Panc1 (cell line): ENCODE results near the gene SEMA5B.

Experiments
- POLR2AphosphoS5 ChIP-seq: IDR thresholded peaks from 2 replicates; pipeline ENCODE4 v1.6.1; 2012; ENCODE audit warnings: mild to moderate bottlenecking, low read depth, low read length, moderate library complexity
- REST ChIP-seq, 2 experiments: IDR thresholded peaks; 2 replicates each; pipeline ENCODE4 v1.6.1; 2011 to 2012; ENCODE audit warnings: low read depth in 2 of 2, control low read depth in 1 of 2, low read length in 1 of 2, mild to moderate bottlenecking in 1 of 2, moderate library complexity in 1 of 2; ENCODE audit not compliant: insufficient read depth in 1 of 2
- TF ChIP-seq, protein P1 (sequence below): fragments of 450-650 bp; IDR thresholded peaks from 2 replicates; pipeline ENCODE4 v1.5.1; 2017; ENCODE audit warnings: mild to moderate bottlenecking

- TF ChIP-seq, protein P1, sequence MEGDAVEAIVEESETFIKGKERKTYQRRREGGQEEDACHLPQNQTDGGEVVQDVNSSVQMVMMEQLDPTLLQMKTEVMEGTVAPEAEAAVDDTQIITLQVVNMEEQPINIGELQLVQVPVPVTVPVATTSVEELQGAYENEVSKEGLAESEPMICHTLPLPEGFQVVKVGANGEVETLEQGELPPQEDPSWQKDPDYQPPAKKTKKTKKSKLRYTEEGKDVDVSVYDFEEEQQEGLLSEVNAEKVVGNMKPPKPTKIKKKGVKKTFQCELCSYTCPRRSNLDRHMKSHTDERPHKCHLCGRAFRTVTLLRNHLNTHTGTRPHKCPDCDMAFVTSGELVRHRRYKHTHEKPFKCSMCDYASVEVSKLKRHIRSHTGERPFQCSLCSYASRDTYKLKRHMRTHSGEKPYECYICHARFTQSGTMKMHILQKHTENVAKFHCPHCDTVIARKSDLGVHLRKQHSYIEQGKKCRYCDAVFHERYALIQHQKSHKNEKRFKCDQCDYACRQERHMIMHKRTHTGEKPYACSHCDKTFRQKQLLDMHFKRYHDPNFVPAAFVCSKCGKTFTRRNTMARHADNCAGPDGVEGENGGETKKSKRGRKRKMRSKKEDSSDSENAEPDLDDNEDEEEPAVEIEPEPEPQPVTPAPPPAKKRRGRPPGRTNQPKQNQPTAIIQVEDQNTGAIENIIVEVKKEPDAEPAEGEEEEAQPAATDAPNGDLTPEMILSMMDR: no peak
- TF ChIP-seq POLR2AphosphoS5 (no peak), REST (IDR thresholded peaks at IDR 0.05; ENCODE audit: insufficient read depth in 1 of 2, low read depth in 2 of 2, low read length in 1 of 2) (no peak)
These were observed 8.9 kb downstream of the SEMA5B start for GRCh38 chr3:123018683-123019082.
